Omental fat pad (tissue), 4 donors: ENCODE data around the gene ZNF346. TPM values are rescaled to one million over a fixed set of nuclear protein-coding genes. Genes with fewer than 3 reads are reported as not detected.
"Not testable (repeated sequence)": the region's sequence is repeated elsewhere in the genome, so short reads cannot be mapped to it uniquely, and the experiment has no call there.

Experiments
- ATAC-seq: fragments of 150-250 bp; one replicate; pipeline ENCODE4 v1.9.1; 2016; ENCODE audit warnings: mild to moderate bottlenecking, moderate library complexity; ENCODE audit not compliant: low FRiP score
- DNase-seq: peaks from one replicate; pipeline ENCODE4 v3.0.0-alpha.2; 2019; ENCODE audit warnings: low spot score
- CTCF ChIP-seq, 3 donors: fragments of 450-650 bp; IDR thresholded peaks; one replicate each; pipeline ENCODE4 v1.5.1; 2016 to 2017; ENCODE audit warnings: antibody characterized with exemption in 3 of 3, mild to moderate bottlenecking in 3 of 3, moderate library complexity in 2 of 3
- total RNA-seq, 4 donors: library from RNA; depleted of rRNA; stranded (reverse); fragments of >200 nt; gene quantifications; one replicate each; pipeline ENCODE4 v1.1.0, GENCODE V29; 2016

Gene ZNF346
- total RNA-seq, result 10 to 100 TPM in 3 of 4 donors, 1 to 10 TPM in 1; 8.3 to 17.7 (median 13.3) TPM

- no peak for TF ChIP-seq CTCF (IDR thresholded peaks at IDR 0.05)
- ATAC-seq, result peak; percentile 90
- DNase-seq, result peak; percentile 87
Measured at GRCh38 chr5:177022386-177023302, at the start of gene ZNF346. ZNF346 (plus strand) TSS chr5:177022696; CDS start chr5:177022739, 43 bp downstream.

GRCh38 chr5:176979669-176980068 lies 42.8 kb upstream of the ZNF346 start:
- TF ChIP-seq CTCF (IDR thresholded peaks at IDR 0.05), result no peak
- DNase-seq (no peak), ATAC-seq (no peak)

- no peak for ATAC-seq
- no peak for TF ChIP-seq CTCF (IDR thresholded peaks at IDR 0.05)
Measured at GRCh38 chr5:176980818-176981217, 41.7 kb upstream of the ZNF346 start.

GRCh38 chr5:176983112-176983511 lies 39.4 kb upstream of the ZNF346 start:
- DNase-seq, ATAC-seq: not testable (repeated sequence)

More at GRCh38 chr5:176980818-176981217, 41.7 kb upstream of the ZNF346 start:
- DNase-seq, result no peak

GRCh38 chr5:176983593-176983992 lies 38.9 kb upstream of the ZNF346 start:
- not testable (repeated sequence) for DNase-seq, ATAC-seq

- ATAC-seq, DNase-seq: not testable (repeated sequence)
Measured at GRCh38 chr5:176984176-176984575, 38.3 kb upstream of the ZNF346 start.

GRCh38 chr5:176985516-176985915 lies 37.0 kb upstream of the ZNF346 start:
- ATAC-seq (no peak), DNase-seq (no peak)
- TF ChIP-seq CTCF (IDR thresholded peaks at IDR 0.05), result no peak

GRCh38 chr5:176986280-176986679 lies 36.2 kb upstream of the ZNF346 start:
- ATAC-seq (no peak), DNase-seq (no peak)
- TF ChIP-seq CTCF (IDR thresholded peaks at IDR 0.05), result no peak
